HCT116 (cell line): ENCODE data around the gene CYB5RL. TPM values are rescaled to one million over a fixed set of nuclear protein-coding genes. Genes with fewer than 3 reads are reported as not detected.

ENCODE experiments used
- ATAC-seq: fragments of 200-7000 bp; cut with Tn5 transposase; 2 replicates; pipeline ENCODE4 v1.9.1; 2020; ENCODE audit warnings: mild to moderate bottlenecking, moderate library complexity
- BruUV-seq: library from RNA; stranded (reverse); fragments of 400-500 nt; replicated peaks from 2 replicates; lab custom pipeline; 2021; lab: Mats Ljungman, UMichigan
- CTCF ChIA-PET: fragments of 300-600 bp; sonication (Branson Sonifier 250); formaldehyde crosslinking; loops from one replicate; lab custom pipeline; 2021; ENCODE audit warnings: antibody characterized with exemption; lab: Charles Lee
- POLR2A ChIA-PET: fragments of 300-600, 350-600 bp; sonication (Branson Sonifier 250); formaldehyde crosslinking; loops from one replicate; lab custom pipeline; 2021; ENCODE audit warnings: antibody characterized with exemption; lab: Charles Lee
- RAD21 ChIA-PET, 2 experiments: fragments of 300-600 bp; sonication (Branson Sonifier 250); formaldehyde crosslinking; loops; one replicate each; lab custom pipeline; 2023; ENCODE audit warnings: low total read pairs in 2 of 2; ENCODE audit not compliant: uncharacterized antibody in 2 of 2, unreplicated experiment in 2 of 2, low non-redundant PET in 1 of 2; lab: Charles Lee
- DNase-seq: peaks from one replicate; pipeline ENCODE4 v3.0.0-alpha.2; 2010; ENCODE audit warnings: low read depth, low spot score
- H2AFZ ChIP-seq: fragments of 200-600 bp; shearing (Covaris generic), sonication (generic); 2 replicates; pipeline ENCODE4 v1.6.1; 2017; ENCODE audit warnings: low read depth, mixed run types, mixed read lengths, antibody characterized with exemption, low read length; ENCODE audit not compliant: poor library complexity, severe bottlenecking
- H3K27ac ChIP-seq: 2 replicates; pipeline ENCODE4 v1.5.1; 2012; ENCODE audit warnings: low read depth, low read length
- H3K27me3 ChIP-seq: fragments of 200-600 bp; sonication (generic); 2 replicates; pipeline ENCODE4 v1.6.1; 2016; ENCODE audit warnings: mixed run types, low read length, mixed read lengths; ENCODE audit not compliant: insufficient read depth
- H3K36me3 ChIP-seq, 2 experiments: fragments of 200-500 bp in 1 of 2; fragments of 200-600 bp in 1 of 2; sonication (Bioruptor generic) in 1 of 2; sonication (generic) in 1 of 2; 2 replicates each; pipeline versions ENCODE4 v1.5.1 to v1.6.1; 2014 to 2016; ENCODE audit warnings: low read length in 2 of 2, inconsistent platforms in 1 of 2, mixed read lengths in 1 of 2, mixed run types in 1 of 2; ENCODE audit not compliant: insufficient read depth in 2 of 2, control insufficient read depth in 1 of 2
- H3K4me1 ChIP-seq, 2 experiments: fragments of 200-600 bp in 1 of 2; sonication (generic) in 1 of 2; 2 replicates each; pipeline versions ENCODE4 v1.5.1 to v1.6.1; 2012 to 2017; ENCODE audit warnings: low read length in 2 of 2, inconsistent platforms in 1 of 2, mild to moderate bottlenecking in 1 of 2, mixed read lengths in 1 of 2, mixed run types in 1 of 2, moderate library complexity in 1 of 2; ENCODE audit not compliant: insufficient read depth in 2 of 2, control insufficient read depth in 1 of 2
- H3K4me2 ChIP-seq: fragments of 200-600 bp; sonication (generic); 2 replicates; pipeline ENCODE4 v1.6.1; 2017; ENCODE audit warnings: mixed run types, low read length, mixed read lengths
- H3K4me3 ChIP-seq, 2 experiments: fragments of 200-600 bp in 1 of 2; sonication (generic) in 1 of 2; replicated peaks in 1 of 2; 2 replicates each; pipeline ENCODE4 v1.5.1; 2011 to 2016; ENCODE audit warnings: low read length in 2 of 2, control low read depth in 1 of 2, low read depth in 1 of 2, mild to moderate bottlenecking in 1 of 2, mixed read lengths in 1 of 2, mixed run types in 1 of 2
- H3K79me2 ChIP-seq: fragments of 200-600 bp; sonication (generic); 2 replicates; pipeline ENCODE4 v1.6.1; 2017; ENCODE audit warnings: mild to moderate bottlenecking, mixed run types, low read length, moderate library complexity, mixed read lengths; ENCODE audit not compliant: insufficient read depth
- H3K9ac ChIP-seq: fragments of 200-600 bp; sonication (generic); 2 replicates; pipeline ENCODE4 v1.6.1; 2016; ENCODE audit warnings: low read length, mixed read lengths
- H3K9me2 ChIP-seq: fragments of 200-600 bp; sonication (generic), shearing (Covaris generic); 2 replicates; pipeline ENCODE4 v1.6.1; 2017; ENCODE audit warnings: mixed run types, mild to moderate bottlenecking, moderate library complexity; ENCODE audit not compliant: insufficient read depth
- H3K9me3 ChIP-seq, 2 experiments: fragments of 200-500 bp in 1 of 2; fragments of 200-600 bp in 1 of 2; sonication (Bioruptor generic) in 1 of 2; sonication (generic) in 1 of 2; 2 replicates each; pipeline ENCODE4 v1.6.1; 2014 to 2017; ENCODE audit warnings: low read length in 2 of 2, mixed read lengths in 2 of 2, inconsistent platforms in 1 of 2, low read depth in 1 of 2, mild to moderate bottlenecking in 1 of 2, mixed run types in 1 of 2, moderate library complexity in 1 of 2; ENCODE audit not compliant: control insufficient read depth in 1 of 2, insufficient read depth in 1 of 2
- H4K20me1 ChIP-seq: fragments of 200-600 bp; sonication (generic), shearing (Covaris generic); 2 replicates; pipeline ENCODE4 v1.6.1; 2017; ENCODE audit warnings: mixed run types, mild to moderate bottlenecking, moderate library complexity; ENCODE audit not compliant: insufficient read depth
- CBX3 ChIP-seq: IDR thresholded peaks from 2 replicates; pipeline ENCODE4 v1.6.1; 2012; ENCODE audit warnings: low read depth
- CEBPB ChIP-seq: IDR thresholded peaks from 2 replicates; pipeline ENCODE4 v1.6.1; 2012; ENCODE audit warnings: low read depth
- ELF1 ChIP-seq: IDR thresholded peaks from 2 replicates; pipeline ENCODE4 v1.6.1; 2012; ENCODE audit warnings: low read depth, borderline replicate concordance
- EZH2 ChIP-seq: fragments of 200-600 bp; sonication (generic); IDR thresholded peaks from 2 replicates; pipeline ENCODE4 v1.6.1; 2017; ENCODE audit warnings: antibody characterized with exemption, mixed run types
- EZH2phosphoT487 ChIP-seq: fragments of 200-600 bp; IDR thresholded peaks from 2 replicates; pipeline ENCODE4 v1.6.1; 2018; ENCODE audit warnings: antibody characterized with exemption, borderline replicate concordance
- FOSL1 ChIP-seq: IDR thresholded peaks from 2 replicates; pipeline ENCODE4 v1.6.1; 2012; ENCODE audit warnings: low read depth
- POLR2A ChIP-seq: IDR thresholded peaks from 2 replicates; pipeline ENCODE4 v1.7.0; 2011; ENCODE audit warnings: borderline replicate concordance; ENCODE audit not compliant: insufficient read depth, insufficient read length; ENCODE audit errors: extremely low read depth
- POLR2AphosphoS5 ChIP-seq: IDR thresholded peaks from 2 replicates; pipeline ENCODE4 v1.6.1; 2011; ENCODE audit warnings: mild to moderate bottlenecking, low read depth, low read length, moderate library complexity
- RAD21 ChIP-seq: IDR thresholded peaks from 2 replicates; pipeline ENCODE4 v1.6.1; 2012; ENCODE audit warnings: low read depth, mild to moderate bottlenecking
- SIN3A ChIP-seq: IDR thresholded peaks from 2 replicates; pipeline ENCODE4 v1.6.1; 2012; ENCODE audit warnings: low read depth
- SP1 ChIP-seq: IDR thresholded peaks from 2 replicates; pipeline ENCODE4 v1.6.1; 2012; ENCODE audit warnings: low read depth
- TCF7L2 ChIP-seq: IDR thresholded peaks from 2 replicates; pipeline ENCODE4 v1.7.0; 2011; ENCODE audit warnings: borderline replicate concordance, inconsistent platforms; ENCODE audit not compliant: insufficient read depth, insufficient read length; ENCODE audit errors: extremely low read depth
- ZFX ChIP-seq: fragments of 450-650 bp; IDR thresholded peaks from 2 replicates; pipeline ENCODE4 v1.6.1; 2017
- ZNF274 ChIP-seq: fragments of 200-500 bp; sonication (Bioruptor generic); IDR thresholded peaks from 2 replicates; pipeline ENCODE4 v1.6.1; 2014; ENCODE audit warnings: mild to moderate bottlenecking, low read depth, low read length, inconsistent platforms
- intact Hi-C: fragments of 100-400 bp; cut with micrococcal nuclease; formaldehyde crosslinking; loops from 2 replicates; pipeline ENCODE4 v1.10.0; 2022
- total RNA-seq: library from RNA; stranded (reverse); gene quantifications from one replicate; pipeline ENCODE4 v1.2.1, GENCODE V29; 2021; ENCODE audit not compliant: unreplicated experiment
- TF ChIP-seq, protein P1 (sequence below): IDR thresholded peaks from 2 replicates; pipeline ENCODE4 v1.6.1; 2012
- TF ChIP-seq, protein P2 (sequence below): IDR thresholded peaks from 2 replicates; pipeline ENCODE4 v1.6.1; 2012
- TF ChIP-seq, protein P3 (sequence below), 3 experiments: fragments of 200-600 bp in 1 of 3; sonication (generic) in 1 of 3; IDR thresholded peaks in 2 of 3; conservative IDR thresholded peaks in 1 of 3; 2 replicates each; pipeline ENCODE4 v1.5.1; 2012 to 2017; ENCODE audit warnings: low read depth in 2 of 3, low read length in 2 of 3, antibody characterized with exemption in 1 of 3, borderline replicate concordance in 1 of 3, control low read depth in 1 of 3, mild to moderate bottlenecking in 1 of 3, mixed read lengths in 1 of 3, mixed run types in 1 of 3, moderate library complexity in 1 of 3; ENCODE audit not compliant: insufficient read depth in 1 of 3
- TF ChIP-seq, protein P4 (sequence below): IDR thresholded peaks from 2 replicates; pipeline ENCODE4 v1.6.1; 2011; ENCODE audit warnings: mild to moderate bottlenecking, low read length, moderate library complexity; ENCODE audit not compliant: insufficient replicate concordance; ENCODE audit errors: extremely low read depth

Gene CYB5RL
- total RNA-seq, 1 experiment from 2014 or later: 11.7 TPM

DNA sequence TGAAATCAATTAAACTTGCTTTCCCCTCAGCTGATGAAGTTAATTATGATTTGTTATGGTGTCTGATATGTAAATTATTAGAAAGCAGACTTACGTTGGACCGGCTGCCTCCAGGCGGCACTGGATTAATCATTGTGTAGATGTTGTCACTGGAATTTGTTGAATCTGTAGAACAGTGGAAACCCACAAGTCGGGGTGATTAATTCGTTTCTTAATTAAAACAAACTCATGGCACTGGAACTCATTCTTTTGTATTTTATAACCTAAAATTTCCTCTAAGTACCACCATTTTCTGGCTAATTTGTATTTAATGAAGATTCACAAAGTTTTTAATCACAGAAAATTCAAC is 39.2 kb upstream of the CYB5RL start:
- no peak overlapping the region for H3K9ac ChIP-seq
- TF ChIP-seq POLR2AphosphoS5 (no peak), SP1 (no peak), ELF1 (no peak), POLR2A (no peak), ZFX (no peak), TCF7L2 (no peak)
- intact Hi-C loops: no loop called here
- H4K20me1 ChIP-seq: no peaks in the 10 kb centered on the region
- POLR2A ChIA-PET: interaction anchor here (0.7 kb wide), 1 partner anchor 332 kb away, joined by 3 read pairs; no protein-coding TSS in a partner anchor
- H3K4me1 ChIP-seq: no peaks in the 10 kb centered on the region
- H3K27me3 ChIP-seq: no peaks in the 10 kb centered on the region
- H3K4me2 ChIP-seq: no peak overlapping the region
- H3K9me2 ChIP-seq: no peaks in the 10 kb centered on the region
- H2AFZ ChIP-seq: no peak overlapping the region
- no peaks in the 10 kb centered on the region for H3K9me3 ChIP-seq
- H3K79me2 ChIP-seq: no peaks in the 10 kb centered on the region
- DNase-seq (no peak), ATAC-seq (no peak)
- RAD21 ChIA-PET: no interaction called here
- CTCF ChIA-PET: no interaction called here
- no peaks in the 10 kb centered on the region; a peak in 1 of 4 replicates for H3K36me3 ChIP-seq
- no peak overlapping the region for H3K27ac ChIP-seq
- no peak overlapping the region for H3K4me3 ChIP-seq
- no TSS peak for BruUV-seq

DNA sequence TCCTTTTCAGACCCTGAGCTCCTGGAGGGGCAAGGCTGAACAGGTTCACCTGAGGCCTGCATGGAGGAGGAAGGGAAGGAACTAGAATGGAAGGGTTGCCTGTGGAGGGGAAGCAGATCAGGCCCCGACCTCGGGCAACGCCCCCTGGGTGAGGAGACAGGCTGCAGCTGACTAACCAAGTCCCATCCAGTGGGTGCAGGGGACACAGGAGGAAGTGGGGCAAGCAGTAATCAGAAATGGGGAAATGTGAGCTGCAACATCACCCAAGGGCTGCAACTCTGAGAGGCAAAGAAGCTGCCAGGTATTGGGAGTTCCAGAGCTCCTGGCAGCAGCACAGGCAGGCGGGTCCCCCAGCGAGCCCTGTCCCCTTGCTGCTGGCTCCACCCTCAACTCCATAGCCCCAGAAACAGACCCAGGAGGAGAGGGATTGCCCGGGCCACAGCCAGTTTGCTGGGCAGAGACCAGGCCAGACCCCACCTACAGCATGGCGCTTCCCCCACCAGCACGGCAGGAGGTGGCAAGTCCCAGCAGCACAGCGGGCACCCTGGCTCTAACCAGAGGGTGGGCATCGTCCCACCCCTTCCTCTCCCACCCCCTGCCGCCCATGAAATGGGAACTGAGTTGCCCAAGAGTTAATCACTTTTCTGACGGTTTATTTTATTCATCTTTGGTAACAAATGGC is 38.7 kb upstream of the CYB5RL start:
- Histone ChIP-seq H3K9me2 (no peaks in the 10 kb centered on the region), H3K27me3 (no peaks in the 10 kb centered on the region), H3K9ac (no peak overlapping the region), H3K4me2 (no peak overlapping the region), H2AFZ (no peak overlapping the region), H3K4me3 (no peak overlapping the region), H3K36me3 (no peaks in the 10 kb centered on the region; a peak in 1 of 4 replicates), H3K4me1 (no peaks in the 10 kb centered on the region), H3K9me3 (no peaks in the 10 kb centered on the region), H3K27ac (no peak overlapping the region), H3K79me2 (no peaks in the 10 kb centered on the region), H4K20me1 (no peaks in the 10 kb centered on the region)
- ChIA-PET CTCF (no interaction called here), POLR2A (interaction anchor here (0.7 kb wide), 1 partner anchor 333 kb away, joined by 3 read pairs; no protein-coding TSS in a partner anchor), RAD21 (no interaction called here)
- intact Hi-C loops: no loop called here
- ATAC-seq (no peak), DNase-seq (no peak)
- no TSS peak for BruUV-seq
- TF ChIP-seq ELF1 (no peak), SIN3A (no peak), RAD21 (no peak), ZNF274 (no peak), FOSL1 (no peak), EZH2 (no peak), CEBPB (no peak), EZH2phosphoT487 (no peak), CBX3 (no peak), POLR2AphosphoS5 (no peak)
- TF ChIP-seq, protein P1, sequence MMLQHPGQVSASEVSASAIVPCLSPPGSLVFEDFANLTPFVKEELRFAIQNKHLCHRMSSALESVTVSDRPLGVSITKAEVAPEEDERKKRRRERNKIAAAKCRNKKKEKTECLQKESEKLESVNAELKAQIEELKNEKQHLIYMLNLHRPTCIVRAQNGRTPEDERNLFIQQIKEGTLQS: no peak
- TF ChIP-seq, protein P2, sequence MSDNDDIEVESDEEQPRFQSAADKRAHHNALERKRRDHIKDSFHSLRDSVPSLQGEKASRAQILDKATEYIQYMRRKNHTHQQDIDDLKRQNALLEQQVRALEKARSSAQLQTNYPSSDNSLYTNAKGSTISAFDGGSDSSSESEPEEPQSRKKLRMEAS: no peak
- TF ChIP-seq, protein P3, sequence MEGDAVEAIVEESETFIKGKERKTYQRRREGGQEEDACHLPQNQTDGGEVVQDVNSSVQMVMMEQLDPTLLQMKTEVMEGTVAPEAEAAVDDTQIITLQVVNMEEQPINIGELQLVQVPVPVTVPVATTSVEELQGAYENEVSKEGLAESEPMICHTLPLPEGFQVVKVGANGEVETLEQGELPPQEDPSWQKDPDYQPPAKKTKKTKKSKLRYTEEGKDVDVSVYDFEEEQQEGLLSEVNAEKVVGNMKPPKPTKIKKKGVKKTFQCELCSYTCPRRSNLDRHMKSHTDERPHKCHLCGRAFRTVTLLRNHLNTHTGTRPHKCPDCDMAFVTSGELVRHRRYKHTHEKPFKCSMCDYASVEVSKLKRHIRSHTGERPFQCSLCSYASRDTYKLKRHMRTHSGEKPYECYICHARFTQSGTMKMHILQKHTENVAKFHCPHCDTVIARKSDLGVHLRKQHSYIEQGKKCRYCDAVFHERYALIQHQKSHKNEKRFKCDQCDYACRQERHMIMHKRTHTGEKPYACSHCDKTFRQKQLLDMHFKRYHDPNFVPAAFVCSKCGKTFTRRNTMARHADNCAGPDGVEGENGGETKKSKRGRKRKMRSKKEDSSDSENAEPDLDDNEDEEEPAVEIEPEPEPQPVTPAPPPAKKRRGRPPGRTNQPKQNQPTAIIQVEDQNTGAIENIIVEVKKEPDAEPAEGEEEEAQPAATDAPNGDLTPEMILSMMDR (IDR thresholded peaks at IDR 0.05 in 2 of 3, conservative IDR thresholded peaks at IDR 0.05 in 1 of 3; ENCODE audit: borderline replicate concordance in 1 of 3, insufficient read depth in 1 of 3, low read depth in 2 of 3, low read length in 2 of 3): no peak
- TF ChIP-seq, protein P4, sequence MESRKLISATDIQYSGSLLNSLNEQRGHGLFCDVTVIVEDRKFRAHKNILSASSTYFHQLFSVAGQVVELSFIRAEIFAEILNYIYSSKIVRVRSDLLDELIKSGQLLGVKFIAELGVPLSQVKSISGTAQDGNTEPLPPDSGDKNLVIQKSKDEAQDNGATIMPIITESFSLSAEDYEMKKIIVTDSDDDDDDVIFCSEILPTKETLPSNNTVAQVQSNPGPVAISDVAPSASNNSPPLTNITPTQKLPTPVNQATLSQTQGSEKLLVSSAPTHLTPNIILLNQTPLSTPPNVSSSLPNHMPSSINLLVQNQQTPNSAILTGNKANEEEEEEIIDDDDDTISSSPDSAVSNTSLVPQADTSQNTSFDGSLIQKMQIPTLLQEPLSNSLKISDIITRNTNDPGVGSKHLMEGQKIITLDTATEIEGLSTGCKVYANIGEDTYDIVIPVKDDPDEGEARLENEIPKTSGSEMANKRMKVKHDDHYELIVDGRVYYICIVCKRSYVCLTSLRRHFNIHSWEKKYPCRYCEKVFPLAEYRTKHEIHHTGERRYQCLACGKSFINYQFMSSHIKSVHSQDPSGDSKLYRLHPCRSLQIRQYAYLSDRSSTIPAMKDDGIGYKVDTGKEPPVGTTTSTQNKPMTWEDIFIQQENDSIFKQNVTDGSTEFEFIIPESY: no peak
